Hepatocyte (in vitro differentiated cells): ENCODE results near the gene PPIP5K2.

ENCODE experiments used
- CTCF ChIP-seq: fragments of 200-600 bp; sonication (generic); IDR thresholded peaks from 2 replicates; pipeline ENCODE4 v1.5.1; 2016; ENCODE audit warnings: antibody characterized with exemption, mild to moderate bottlenecking; ENCODE audit not compliant: poor library complexity
- EZH2 ChIP-seq: fragments of 200-600 bp; sonication (generic); IDR thresholded peaks from 2 replicates; pipeline ENCODE4 v1.6.1; 2016; ENCODE audit warnings: antibody characterized with exemption, mild to moderate bottlenecking, borderline replicate concordance
- EZH2phosphoT487 ChIP-seq: fragments of 200-600 bp; sonication (generic); IDR thresholded peaks from one replicate; pipeline ENCODE4 v1.6.1; 2018; ENCODE audit warnings: antibody characterized with exemption, mild to moderate bottlenecking, low read depth, moderate library complexity; ENCODE audit not compliant: unreplicated experiment, severe bottlenecking

GRCh38 chr5:103205991-103206700, 86.0 kb downstream of the PPIP5K2 start:
- TF ChIP-seq CTCF (no peak), EZH2phosphoT487 (no peak), EZH2 (no peak)
